Left lung (tissue), 10 donors: ENCODE data around the gene CEACAM6. TPM values are rescaled to one million over a fixed set of nuclear protein-coding genes. Genes with fewer than 3 reads are reported as not detected.
"Not testable (repeated sequence)": the region's sequence is repeated elsewhere in the genome, so short reads cannot be mapped to it uniquely, and the experiment has no call there.

Experiments used
- ATAC-seq: fragments of 200-7000 bp; cut with Tn5 transposase; one replicate; pipeline ENCODE4 v1.9.1; 2020; ENCODE audit warnings: moderate library complexity
- DNase-seq, 4 donors: peaks; one replicate each; pipeline ENCODE4 v3.0.0-alpha.2; 2013 to 2020
- H3K27ac ChIP-seq, 2 donors: fragments of 200-600 bp; sonication (generic) in 1 of 2; one replicate each; pipeline versions ENCODE4 v1.5.0 to v1.8.0; 2020 to 2021
- H3K27me3 ChIP-seq, 2 donors: fragments of 200-600 bp; sonication (generic) in 1 of 2; one replicate each; pipeline versions ENCODE4 v1.5.0 to v1.8.0; 2020 to 2021
- H3K36me3 ChIP-seq, 2 donors: fragments of 200-600 bp; sonication (generic) in 1 of 2; one replicate each; pipeline versions ENCODE4 v1.5.0 to v1.8.0; 2020 to 2021
- H3K4me1 ChIP-seq, 2 donors: fragments of 200-600 bp; one replicate each; pipeline ENCODE4 v1.8.0; 2021
- H3K4me3 ChIP-seq, 2 donors: fragments of 200-600 bp; sonication (generic) in 1 of 2; one replicate each; pipeline versions ENCODE4 v1.5.0 to v1.8.0; 2020 to 2021; ENCODE audit warnings: mild to moderate bottlenecking in 1 of 2
- H3K9me3 ChIP-seq, 2 donors: fragments of 200-600 bp; sonication (generic) in 1 of 2; one replicate each; pipeline versions ENCODE4 v1.5.0 to v1.8.0; 2020 to 2021
- intact Hi-C, 2 donors: fragments of 100-400 bp; cut with DNase I; formaldehyde crosslinking; loops; one replicate each; pipeline versions ENCODE4 v1.11.2 to v1.14.2; 2022
- polyA plus RNA-seq, 6 donors: library from polyadenylated mRNA; unstranded; fragments of 120-200 nt; gene quantifications; one replicate each; pipeline ENCODE4 v1.2.1, GENCODE V29; 2013; ENCODE audit not compliant: insufficient read length in 6 of 6
- total RNA-seq, 2 donors: library from RNA; stranded (reverse); fragmentation: NEBNext Ultra II Directional; extraction: Animal tissue kit (Norgen Biotek cat#: 25700); gene quantifications; one replicate each; pipeline ENCODE4 v1.2.1, GENCODE V29; 2021
- TF ChIP-seq, protein P1 (sequence below), 2 donors: fragments of 200-600 bp; sonication (generic) in 1 of 2; IDR thresholded peaks; one replicate each; pipeline versions ENCODE4 v1.5.0 to v1.8.0; 2021; ENCODE audit warnings: antibody characterized with exemption in 2 of 2
- donor health status: DM: no; HTN: yes; CAD: no.
- donor health status: DM: no; HTN: no; CAD: no.

Gene CEACAM6
- total and polyA plus RNA-seq, 8 donors = 2.1 to 1,560 (median 3.6) TPM

DNA sequence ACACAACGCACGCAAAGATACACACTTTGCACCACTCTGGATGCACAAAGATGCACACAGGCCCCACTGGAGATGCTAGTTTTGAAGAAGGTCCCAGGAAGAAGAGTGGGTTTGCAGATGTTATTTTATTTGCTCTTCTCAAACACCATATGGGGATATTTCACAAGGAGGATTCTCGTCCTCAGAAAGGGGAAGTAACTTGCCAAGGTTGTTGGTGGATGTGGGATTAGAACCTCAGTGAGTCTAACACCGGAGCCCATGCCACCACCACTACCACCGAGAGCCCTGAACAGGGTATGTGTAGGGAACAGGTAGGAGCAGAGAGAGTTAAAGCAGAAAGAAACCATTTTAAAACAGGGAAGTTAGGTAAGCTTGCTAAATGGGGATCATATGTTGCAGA is 9.6 kb upstream of the CEACAM6 start:
- Histone ChIP-seq H3K9me3 (no peaks in the 10 kb centered on the region), H3K4me3 (no peak overlapping the region), H3K27ac (peak overlapping the region in 1 of 2 donors; percentile 80), H3K27me3 (peaks cover 0 to 17% of the 10 kb centered on the region in 2 donors), H3K4me1 (peaks cover 0 to 39% of the 10 kb centered on the region in 2 donors), H3K36me3 (no peaks in the 10 kb centered on the region)
- intact Hi-C loops = no loop called here
- DNase-seq (no peak), ATAC-seq (no peak)
- TF ChIP-seq, protein P1, sequence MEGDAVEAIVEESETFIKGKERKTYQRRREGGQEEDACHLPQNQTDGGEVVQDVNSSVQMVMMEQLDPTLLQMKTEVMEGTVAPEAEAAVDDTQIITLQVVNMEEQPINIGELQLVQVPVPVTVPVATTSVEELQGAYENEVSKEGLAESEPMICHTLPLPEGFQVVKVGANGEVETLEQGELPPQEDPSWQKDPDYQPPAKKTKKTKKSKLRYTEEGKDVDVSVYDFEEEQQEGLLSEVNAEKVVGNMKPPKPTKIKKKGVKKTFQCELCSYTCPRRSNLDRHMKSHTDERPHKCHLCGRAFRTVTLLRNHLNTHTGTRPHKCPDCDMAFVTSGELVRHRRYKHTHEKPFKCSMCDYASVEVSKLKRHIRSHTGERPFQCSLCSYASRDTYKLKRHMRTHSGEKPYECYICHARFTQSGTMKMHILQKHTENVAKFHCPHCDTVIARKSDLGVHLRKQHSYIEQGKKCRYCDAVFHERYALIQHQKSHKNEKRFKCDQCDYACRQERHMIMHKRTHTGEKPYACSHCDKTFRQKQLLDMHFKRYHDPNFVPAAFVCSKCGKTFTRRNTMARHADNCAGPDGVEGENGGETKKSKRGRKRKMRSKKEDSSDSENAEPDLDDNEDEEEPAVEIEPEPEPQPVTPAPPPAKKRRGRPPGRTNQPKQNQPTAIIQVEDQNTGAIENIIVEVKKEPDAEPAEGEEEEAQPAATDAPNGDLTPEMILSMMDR (IDR thresholded peaks at IDR 0.05) = no peak

DNA sequence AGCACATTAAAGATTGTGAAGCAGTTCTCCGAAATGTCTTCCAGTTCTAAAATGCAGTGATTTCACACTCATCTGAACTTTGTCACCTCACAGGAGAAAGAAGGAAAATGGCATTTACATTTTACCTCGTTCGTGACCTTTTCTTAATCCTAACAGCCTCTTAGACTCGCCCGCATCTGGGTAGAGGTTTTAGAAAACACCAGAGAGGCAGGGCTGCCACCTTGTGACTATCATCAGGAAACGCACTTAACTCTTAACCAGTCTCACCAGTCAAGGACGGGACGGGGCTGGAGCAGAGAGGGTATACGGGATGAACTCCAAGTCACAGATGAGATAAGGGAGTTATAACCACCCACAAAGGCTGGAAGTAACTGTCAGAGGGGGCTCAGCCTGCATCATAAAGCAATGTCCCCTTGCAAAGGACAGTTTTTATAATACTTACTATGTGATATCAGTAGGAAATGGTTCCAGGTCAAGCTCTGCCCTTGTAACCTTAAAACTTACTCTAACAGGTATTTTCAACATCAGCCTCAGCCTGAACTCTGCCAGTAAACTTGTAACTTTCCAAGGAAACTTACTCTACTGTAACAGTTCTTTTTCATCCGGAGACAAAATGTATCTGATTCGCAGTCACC is 8.6 kb upstream of the CEACAM6 start:
- DNase-seq = peak in 2 of 4 donors; percentile 40 to 57
- ATAC-seq = peak; percentile 79
- H3K4me3 ChIP-seq = no peak overlapping the region
- H3K4me1 ChIP-seq = peaks cover 0 to 39% of the 10 kb centered on the region in 2 donors
- intact Hi-C loops = no loop called here
- H3K27me3 ChIP-seq = peaks cover 0 to 22% of the 10 kb centered on the region in 2 donors
- H3K9me3 ChIP-seq = no peaks in the 10 kb centered on the region
- no peaks in the 10 kb centered on the region for H3K36me3 ChIP-seq
- peak overlapping the region in 1 of 2 donors; percentile 80 for H3K27ac ChIP-seq
- TF ChIP-seq, protein P1 (IDR thresholded peaks at IDR 0.05) = peak; percentile 36 to 37

DNA sequence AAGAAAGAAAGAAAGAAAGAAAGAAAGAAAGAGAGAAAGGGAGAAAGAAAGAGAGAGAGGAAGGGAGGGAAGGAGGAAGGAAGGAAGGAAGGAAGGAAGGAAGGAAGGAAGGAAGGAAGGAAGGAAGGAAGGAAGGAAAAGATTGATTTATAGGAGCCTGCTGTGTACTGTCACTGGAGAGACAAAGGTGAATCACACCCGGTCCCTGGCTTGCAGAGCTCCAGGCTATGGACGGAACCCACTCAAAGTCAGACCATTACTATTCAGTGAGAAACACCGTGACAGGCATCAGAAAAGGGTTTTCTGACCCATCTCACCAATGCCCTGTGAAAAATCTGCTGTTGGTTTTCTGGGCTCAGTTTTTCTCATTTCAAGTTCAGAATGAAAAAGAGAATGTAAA is 7.3 kb upstream of the CEACAM6 start:
- TF ChIP-seq, protein P1 (IDR thresholded peaks at IDR 0.05) = no peak
- ATAC-seq = no peak
- Histone ChIP-seq H3K4me3 (no peak overlapping the region), H3K4me1 (peaks cover 0 to 40% of the 10 kb centered on the region in 2 donors), H3K27ac (no peak overlapping the region), H3K27me3 (peaks cover 0 to 35% of the 10 kb centered on the region in 2 donors), H3K36me3 (no peaks in the 10 kb centered on the region), H3K9me3 (no peaks in the 10 kb centered on the region)
- intact Hi-C loops = no loop called here
- no peak for DNase-seq

DNA sequence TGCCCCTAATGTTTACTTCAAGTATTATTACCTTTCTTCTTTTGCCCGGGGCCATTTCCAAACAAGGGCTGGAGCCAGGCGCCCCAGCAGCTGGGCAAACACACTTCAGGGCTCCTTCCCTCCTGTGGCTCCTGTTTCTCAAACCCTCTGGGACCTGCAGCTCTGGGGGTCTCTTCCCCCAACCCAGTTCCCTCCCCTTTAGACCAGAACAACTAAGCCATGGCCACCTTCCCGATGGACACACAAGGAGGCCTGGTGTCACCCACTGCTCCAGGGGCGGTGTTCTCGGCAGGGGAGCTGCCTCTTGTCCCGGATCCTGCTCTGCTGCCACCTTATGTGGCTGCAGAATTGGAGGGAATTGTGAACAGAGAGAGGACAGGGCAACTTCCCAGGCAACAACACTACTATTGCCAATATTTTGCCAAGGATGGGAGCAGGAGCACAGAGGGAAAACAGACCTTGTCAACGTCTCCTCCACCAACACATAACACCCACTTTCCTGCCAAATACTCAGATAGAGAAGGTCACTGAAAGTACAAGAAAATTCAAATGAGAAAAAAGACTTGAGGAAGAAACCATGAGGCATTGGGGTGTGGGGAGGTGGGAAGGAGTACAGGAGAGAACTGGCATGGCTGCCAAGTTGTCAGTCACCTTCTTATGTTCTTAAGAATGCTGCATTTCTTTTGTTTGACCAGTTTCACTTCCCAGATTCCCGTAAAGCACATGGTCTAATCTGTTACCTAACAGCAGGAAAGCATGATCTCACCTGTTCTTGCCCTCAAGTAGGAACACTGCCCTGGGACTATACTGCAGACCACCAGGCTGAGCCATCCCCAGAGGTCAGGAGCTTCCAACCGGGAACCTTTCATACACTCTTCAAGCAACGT is 4.8 kb upstream of the CEACAM6 start:
- intact Hi-C loops, H3K9me3 ChIP-seq, H3K36me3 ChIP-seq: not testable (repeated sequence)
- Histone ChIP-seq H3K4me3 (peak overlapping the region in 1 of 2 donors; percentile 21), H3K27me3 (peaks cover 0 to 40% of the 10 kb centered on the region in 2 donors), H3K27ac (peak overlapping the region; percentile 68 to 80), H3K4me1 (peaks cover 0 to 33% of the 10 kb centered on the region in 2 donors)
- DNase-seq (peak in 2 of 4 donors; percentile 56 to 71), ATAC-seq (peak; percentile 33)

DNA sequence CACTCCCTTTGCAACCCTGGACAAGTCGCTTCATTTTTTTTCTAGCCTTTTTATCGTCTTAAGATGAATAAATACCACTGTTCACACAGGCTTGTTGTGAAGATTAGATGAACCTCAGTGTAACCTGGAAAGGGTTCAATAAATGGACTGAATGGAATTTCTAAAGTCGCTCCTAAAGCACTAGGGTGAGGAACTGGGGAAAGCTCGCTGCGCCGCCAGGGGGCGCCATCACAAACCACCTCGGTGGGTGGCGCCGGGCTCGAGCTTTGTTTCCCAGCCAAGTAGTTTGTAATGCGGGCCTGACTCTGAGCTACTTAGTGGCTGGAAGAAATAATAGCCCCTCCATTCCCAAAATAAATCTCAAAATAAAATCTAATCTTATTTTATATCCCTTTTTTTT is 2.2 kb upstream of the CEACAM6 start:
- H3K27ac ChIP-seq = peak overlapping the region; percentile 68 to 80

More for the DNA sequence above, 2.2 kb upstream of the CEACAM6 start:
- Histone ChIP-seq H3K36me3 (no peaks in the 10 kb centered on the region), H3K27me3 (peaks cover 0 to 33% of the 10 kb centered on the region in 2 donors), H3K4me1 (peaks cover 0 to 27% of the 10 kb centered on the region in 2 donors), H3K4me3 (no peak overlapping the region), H3K9me3 (no peaks in the 10 kb centered on the region)
- peak in 2 of 4 donors; percentile 72 to 96 for DNase-seq
- peak; percentile 48 for ATAC-seq
- intact Hi-C loops = no loop called here
- TF ChIP-seq, protein P1 (IDR thresholded peaks at IDR 0.05) = peak; percentile 65 to 85
